Skin epidermis (tissue), 12 donors: ENCODE measurements around the gene SIK3.

Experiments used
- H3K27ac ChIP-seq, 21 experiments: fragments of 200-600 bp; sonication (generic) in 11 of 21; one replicate each; pipeline ENCODE4 v1.5.0; 2020; ENCODE audit warnings: mild to moderate bottlenecking in 3 of 21, inconsistent platforms in 2 of 21, moderate library complexity in 2 of 21
- H3K4me3 ChIP-seq, 7 experiments: fragments of 200-600 bp; sonication (generic) in 2 of 7; one replicate each; pipeline ENCODE4 v1.5.0; 2020; ENCODE audit warnings: inconsistent platforms in 2 of 7, mild to moderate bottlenecking in 2 of 7, moderate library complexity in 1 of 7

SIK3 gene

DNA sequence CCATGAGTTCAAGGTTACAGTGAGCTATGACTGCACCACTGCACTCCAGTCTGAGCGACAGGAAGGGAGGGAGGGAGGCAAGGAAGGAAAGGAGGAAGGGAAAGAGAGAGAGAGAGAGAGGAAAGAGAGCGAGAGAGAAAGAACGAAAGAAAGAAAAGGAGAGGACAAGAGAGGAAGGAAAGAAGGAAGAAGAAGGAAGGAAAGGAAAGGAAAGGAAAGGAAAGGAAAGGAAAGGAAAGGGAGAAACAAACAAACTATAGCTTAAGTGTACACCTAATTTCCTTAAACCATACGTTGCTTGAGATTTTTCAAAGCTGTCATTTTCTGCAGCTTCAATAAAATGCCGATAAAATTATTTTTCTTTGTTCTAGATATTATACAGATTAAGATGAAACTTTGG lies 180.6 kb downstream of the SIK3 start:
- no peak overlapping the region for H3K4me3 ChIP-seq
- no peak overlapping the region for H3K27ac ChIP-seq

DNA sequence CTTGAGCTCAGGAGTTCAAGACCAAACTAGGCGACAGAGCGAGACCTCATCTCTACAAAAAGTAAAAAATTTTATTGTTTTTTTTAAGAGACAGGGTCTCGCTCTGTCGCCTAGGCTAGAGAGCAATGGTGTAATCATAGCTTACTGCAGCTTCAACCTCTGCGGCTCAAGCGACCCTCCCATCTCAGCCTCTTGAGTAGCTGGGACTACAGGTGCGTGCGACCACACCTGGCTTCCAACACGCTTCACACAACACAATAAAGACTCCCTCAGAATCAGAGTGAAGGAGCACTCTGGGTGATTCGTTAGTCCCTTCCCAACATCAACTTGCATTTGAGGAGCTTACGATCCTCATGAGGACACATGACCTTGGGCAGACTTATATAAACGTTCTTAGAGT lies 181.3 kb downstream of the SIK3 start:
- H3K4me3 ChIP-seq: no peak overlapping the region
- H3K27ac ChIP-seq: no peak overlapping the region

DNA sequence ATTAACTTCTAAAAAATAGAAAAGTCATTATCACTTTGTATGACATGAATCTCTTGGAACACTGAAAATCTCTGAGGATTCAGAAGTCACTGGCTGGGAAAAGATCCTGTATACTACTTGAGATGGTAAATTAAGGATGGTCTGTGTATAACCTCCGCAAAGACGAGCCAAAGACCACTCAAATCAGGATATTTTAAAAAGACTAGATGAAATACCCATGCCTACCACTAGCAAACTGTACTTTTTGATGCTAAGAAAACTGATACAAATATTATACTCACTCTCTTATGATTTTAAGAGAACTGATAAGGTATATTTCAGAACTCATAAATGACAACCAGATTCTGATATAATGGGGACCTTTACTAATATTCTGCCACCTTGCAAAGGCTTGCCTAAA lies 182.2 kb downstream of the SIK3 start:
- Histone ChIP-seq H3K4me3 (no peak overlapping the region), H3K27ac (no peak overlapping the region)

DNA sequence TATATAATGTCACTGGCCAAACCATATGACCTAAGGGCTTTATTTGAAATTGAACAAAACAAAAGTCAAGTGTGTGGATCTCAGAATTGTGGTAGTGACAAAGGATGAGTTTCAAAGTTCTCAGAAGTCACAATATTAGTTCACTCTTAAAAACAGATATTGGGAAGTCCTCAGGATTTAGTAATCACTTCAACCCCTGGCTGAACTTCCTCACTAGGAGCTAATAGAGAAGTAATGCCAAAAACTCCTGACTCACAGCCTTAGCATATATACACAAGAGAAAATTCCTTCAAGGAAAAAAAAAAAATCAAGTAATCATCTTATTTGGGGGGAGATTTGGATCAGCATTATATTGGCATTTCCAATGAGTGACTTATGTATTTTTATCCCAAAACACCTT lies 185.2 kb downstream of the SIK3 start:
- no peak overlapping the region for H3K4me3 ChIP-seq
- no peak overlapping the region for H3K27ac ChIP-seq

DNA sequence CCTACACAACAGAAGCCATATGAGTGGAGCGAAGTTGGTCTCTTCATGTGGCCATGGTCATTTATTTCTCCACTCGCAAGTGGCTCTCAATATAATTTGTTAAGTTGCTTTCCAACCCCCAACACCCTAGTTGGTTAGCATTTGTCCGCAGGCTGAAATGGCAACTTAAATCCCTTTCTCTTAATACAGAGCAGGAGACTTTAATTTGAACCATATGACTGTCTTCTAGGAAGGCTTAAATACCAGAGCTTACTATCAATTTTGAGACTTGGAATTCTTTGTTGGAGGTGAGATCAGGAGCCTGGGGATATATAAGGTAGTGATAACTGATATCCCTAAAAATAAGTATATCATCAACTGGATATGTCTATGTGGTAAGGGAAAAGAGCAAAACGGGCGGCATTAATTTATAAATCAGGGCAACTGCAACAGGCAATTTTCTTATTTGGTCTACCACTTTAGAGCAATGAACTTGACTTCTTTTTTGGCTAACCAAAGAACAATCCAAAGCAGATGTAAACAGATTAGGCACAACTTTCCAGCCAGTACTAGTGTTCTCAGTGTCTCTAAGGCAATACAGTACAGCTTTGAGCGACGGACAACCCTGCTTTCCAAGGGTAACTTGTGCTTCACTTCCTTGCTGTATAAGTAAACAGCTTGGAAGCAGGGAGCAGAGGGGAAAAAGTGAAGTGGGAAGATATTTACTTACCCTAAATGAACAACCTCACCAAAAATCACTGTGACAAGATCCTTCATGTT lies 186.1 kb downstream of the SIK3 start:
- Histone ChIP-seq H3K4me3 (no peak overlapping the region), H3K27ac (peak overlapping the region in 1 of 21 experiments; percentile 8)

DNA sequence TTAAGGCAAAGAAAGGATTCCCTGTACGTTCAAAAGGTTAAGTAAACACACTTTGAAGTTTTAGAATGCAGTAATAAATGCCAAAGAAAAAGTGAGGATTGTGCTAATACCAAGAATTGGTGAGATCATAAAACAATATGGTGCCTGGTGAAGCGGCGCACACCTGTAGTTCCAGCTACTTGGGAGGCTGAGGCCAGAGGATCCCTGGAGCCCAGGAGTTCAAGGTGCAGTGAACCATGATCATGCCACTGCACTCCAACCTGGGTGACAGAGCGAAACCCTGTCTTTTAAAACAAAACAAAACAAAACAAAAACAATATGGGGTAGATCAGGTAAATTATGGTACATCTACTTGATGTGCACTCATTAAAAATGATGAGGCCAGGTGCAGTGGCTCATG lies 187.4 kb downstream of the SIK3 start:
- Histone ChIP-seq H3K4me3 (no peak overlapping the region), H3K27ac (no peak overlapping the region)

DNA sequence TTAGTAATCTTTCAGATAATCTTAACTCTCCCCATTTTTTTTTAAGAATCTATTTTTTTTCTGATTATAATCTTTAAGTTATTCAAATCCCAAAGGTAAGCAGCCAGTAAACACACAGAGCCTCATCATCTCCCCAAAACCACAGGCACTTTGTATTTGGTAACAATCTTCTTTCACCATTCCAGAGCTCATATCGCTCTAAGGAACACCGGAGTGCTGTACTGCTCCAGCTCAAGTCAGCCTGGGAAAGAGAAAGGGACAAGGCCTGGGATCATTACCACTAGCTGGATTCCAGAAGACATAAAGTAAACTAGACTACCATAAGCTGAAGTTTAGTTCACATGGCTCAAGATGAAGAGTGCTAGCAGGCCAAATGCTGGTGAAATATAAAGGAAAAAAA lies 187.8 kb downstream of the SIK3 start:
- H3K4me3 ChIP-seq: no peak overlapping the region
- H3K27ac ChIP-seq: no peak overlapping the region

DNA sequence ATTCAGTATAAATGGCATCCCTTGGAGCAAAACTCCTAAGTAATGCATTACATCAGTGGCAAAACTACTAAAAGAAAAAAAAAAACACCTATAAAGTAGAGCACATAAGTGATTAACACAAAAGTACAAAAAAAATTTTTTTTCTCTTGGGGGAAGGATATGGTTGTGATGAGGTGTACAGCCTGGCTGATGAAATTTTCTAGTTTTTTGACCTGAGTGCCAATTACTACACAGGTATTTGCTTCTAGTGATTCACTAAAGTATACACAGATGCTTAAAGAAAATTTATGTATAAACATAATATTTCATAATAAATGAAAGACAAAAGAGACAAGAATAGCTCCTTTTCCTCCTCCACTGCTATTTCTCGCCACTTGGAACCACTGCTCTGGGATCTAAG lies 189.0 kb downstream of the SIK3 start:
- no peak overlapping the region for H3K27ac ChIP-seq
- no peak overlapping the region for H3K4me3 ChIP-seq

DNA sequence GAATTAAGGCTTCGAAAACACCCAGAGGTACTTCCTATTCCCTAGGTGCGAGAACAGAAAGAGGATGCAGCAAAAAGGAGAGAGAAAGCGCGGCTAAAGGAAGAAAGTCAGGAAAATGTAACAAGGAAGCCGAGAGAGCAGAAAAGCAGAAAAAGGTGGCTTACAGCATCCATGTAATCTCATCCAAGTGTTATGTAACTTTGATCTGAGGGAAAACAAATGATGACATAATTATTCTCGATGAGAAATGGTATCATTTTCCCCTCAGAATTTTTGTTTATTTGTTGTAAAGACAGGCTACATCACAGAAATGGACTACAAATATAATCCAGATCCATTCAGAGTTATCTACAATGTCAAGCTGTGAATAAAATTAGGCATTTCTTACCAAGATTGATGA lies 191.7 kb downstream of the SIK3 start:
- H3K4me3 ChIP-seq: no peak overlapping the region
- H3K27ac ChIP-seq: no peak overlapping the region

DNA sequence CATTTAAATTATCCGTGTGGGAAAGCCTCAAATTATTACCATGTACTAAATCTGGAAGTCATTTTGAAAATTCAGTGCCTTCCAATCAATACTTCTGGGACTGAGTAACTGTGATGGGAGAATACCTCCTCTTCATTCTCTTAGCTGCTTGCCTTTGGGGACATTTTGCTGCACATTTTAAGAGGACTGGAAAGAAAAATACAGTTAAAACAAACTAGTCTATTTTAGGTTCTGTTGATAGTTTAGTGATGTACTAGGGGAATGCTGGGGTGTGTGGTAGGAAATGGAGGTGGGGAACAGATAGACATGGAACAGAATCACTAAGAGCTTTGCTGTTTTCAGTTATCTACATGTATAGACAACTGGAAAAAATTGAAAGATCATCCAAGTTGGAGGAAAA lies 195.1 kb downstream of the SIK3 start:
- Histone ChIP-seq H3K4me3 (no peak overlapping the region), H3K27ac (no peak overlapping the region)

DNA sequence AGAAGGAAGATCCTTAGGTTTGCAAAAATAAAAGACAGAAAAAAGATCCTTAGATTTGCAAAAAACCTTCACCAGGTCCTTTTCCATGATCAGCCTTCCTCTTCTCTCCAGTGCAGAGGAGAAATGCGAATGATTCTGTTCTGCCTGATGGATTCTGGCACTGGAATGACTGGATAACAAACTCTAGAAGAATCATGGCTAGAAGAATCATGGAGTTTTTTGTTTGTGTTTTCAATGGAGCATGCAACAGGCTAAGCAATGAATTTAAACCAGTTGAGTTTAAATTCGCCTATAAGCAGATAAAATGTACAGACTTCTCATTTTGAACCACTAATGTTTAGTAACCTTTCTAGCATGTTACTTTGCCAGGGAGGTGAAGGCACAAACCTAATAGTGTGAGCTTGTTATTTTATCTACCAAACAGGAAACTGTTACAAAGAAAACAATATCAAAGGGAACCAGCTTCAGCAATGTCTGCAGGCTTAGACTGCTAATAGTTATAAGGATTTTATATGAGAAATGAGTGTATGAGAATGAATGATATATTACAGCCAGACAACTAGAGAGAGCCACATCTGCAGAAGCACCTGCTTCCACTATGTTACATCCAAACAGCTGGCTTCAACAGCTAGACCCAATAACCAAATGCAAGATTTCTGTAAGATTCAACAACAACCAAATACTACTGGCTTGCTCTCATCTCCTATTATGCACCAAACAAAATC lies 196.1 kb downstream of the SIK3 start:
- no peak overlapping the region for H3K27ac ChIP-seq
- no peak overlapping the region for H3K4me3 ChIP-seq

DNA sequence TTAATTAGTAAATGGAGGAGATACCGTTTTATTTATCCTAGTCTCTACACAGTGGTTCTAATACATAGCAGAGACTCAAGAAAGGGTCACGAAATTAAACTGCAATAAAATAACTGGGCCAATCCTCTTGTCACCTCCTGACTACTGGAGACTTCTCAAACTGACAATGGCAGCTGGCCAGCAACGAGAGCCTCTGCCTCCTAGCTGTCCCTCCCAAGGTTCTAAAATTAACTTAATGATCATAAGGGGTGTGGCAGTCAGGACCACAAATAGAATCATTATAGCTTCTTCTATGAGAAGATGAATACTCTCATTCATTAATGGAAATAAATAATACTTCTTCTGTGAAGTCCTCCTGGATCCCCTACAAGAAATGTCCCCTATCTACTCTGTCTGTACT lies 197.0 kb downstream of the SIK3 start:
- no peak overlapping the region for H3K27ac ChIP-seq
- no peak overlapping the region for H3K4me3 ChIP-seq

DNA sequence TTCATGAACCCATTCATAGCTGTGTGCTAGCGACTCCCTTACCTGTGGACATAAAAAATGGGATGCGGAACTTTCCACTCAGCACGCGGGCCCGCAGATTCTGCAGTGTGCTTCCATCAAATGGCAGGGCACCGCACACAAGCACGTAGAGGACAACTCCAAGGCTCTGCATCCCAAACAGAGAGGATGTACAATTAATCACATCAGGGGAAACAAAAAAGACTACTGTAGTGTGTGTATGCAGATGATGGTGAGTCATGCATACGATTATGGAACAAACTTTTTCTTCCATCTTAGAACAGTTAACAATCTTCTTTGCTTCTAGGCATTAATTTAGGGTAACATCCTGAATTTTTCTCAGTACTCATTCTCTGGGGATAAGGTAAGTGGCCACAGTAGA lies 202.0 kb downstream of the SIK3 start:
- Histone ChIP-seq H3K27ac (no peak overlapping the region), H3K4me3 (no peak overlapping the region)

DNA sequence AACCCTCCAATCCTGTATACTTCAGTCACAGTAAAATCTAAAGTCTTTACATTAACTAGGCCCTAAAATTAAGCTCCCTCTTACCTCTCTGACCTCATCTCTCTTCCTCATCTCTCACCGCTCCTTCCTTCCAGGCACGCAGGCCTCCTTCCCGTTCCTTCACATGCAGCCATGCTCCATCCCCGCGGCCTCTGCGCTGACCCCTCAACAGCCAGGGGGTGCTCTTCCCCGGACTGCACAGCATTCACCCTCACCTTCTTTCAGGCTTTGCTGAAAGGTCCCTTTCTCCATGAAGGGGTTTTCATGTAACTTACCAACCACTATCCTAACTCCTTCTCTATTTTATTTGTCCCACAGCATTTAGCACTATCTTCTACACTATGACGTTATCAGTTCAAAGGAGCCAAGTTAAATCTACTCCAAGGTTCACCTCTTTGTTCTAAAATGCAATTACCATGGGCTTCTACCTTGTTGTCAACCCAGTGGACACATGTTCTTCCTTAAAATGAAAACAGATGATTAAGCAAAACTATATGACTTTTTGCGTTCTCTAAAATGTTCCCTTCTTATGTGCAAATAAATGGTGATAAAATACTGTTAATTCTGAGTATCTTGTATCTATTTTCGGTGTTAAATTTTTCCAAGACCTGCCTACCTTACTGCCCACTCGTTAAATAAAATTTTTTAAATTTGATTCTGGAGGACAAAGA lies 203.0 kb downstream of the SIK3 start:
- Histone ChIP-seq H3K4me3 (no peak overlapping the region), H3K27ac (no peak overlapping the region)

DNA sequence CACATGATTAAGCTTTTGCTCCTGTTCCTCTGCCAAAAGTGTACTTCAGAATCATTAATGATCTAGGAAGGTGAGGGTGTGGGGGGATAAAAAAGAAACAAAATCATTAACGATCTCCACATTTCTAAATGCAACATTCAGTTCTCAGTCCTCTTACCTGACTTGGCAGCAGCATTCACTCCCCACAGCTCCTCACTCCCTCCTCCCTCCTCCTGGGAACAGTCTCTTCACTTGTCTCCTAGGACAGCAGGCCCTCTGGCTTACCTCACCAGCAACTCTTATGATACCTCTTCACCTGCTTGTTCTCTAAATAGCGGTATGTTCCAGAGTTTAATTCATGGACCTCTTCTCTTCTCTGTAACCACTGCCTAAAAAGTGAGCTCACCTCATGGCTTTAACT lies 204.3 kb downstream of the SIK3 start:
- no peak overlapping the region for H3K27ac ChIP-seq
- H3K4me3 ChIP-seq: no peak overlapping the region

DNA sequence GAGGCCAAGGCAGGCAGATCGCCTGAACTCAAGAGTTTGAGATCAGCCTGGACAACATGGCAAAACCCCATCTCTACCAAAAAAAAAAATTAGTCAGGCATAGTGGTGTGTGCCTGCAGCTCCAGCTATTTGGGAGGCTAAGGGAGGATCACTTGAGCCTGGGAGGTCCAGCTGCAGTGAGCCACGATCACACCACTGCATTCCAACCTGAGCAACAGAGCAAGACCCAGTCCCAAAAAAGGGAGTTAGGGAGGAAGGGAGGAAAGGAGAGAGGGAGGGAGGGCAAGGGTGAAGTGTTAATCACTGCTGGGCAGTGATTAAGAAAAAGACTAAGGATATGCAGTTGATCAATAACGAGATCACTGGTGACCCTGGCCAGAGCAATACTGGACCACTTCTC lies 204.8 kb downstream of the SIK3 start:
- H3K4me3 ChIP-seq: no peak overlapping the region
- H3K27ac ChIP-seq: no peak overlapping the region

DNA sequence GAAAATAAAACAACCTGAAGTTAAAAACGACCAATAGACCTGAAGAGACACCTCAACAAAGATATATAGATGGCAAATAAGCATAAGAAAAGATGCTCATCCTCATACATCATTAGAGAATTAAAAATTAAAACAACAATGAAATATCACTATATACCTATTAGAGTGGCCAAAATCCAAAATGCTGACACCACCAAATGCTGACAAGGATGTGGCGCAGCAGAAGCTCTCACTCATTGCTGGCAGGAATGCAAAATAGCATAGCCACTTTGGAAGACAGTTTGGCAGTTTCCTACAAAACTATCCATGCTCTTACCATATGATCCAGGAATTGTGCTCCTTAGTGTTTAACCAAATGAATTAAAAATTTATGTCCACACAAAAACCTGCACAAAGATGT lies 205.9 kb downstream of the SIK3 start:
- H3K27ac ChIP-seq: no peak overlapping the region
- H3K4me3 ChIP-seq: no peak overlapping the region

DNA sequence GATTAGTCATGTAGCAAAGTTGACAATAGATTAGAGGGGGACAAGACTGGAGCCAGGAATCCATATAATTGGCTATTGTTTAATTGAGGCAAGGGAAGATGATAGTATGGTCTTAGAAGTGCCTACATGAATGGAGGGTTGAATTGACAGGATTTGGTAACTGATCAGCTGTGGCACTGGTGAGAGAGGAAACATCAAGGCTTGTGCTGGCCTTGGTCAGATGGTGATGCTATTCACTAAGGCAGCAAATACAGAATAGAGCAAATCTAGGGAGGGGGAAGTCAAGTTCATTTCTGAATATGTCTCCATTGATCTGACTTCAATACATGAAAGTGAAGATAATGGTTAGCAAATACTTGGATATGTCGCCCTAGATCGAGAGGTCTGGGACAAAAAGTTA lies 206.5 kb downstream of the SIK3 start:
- no peak overlapping the region for H3K4me3 ChIP-seq
- H3K27ac ChIP-seq: no peak overlapping the region

DNA sequence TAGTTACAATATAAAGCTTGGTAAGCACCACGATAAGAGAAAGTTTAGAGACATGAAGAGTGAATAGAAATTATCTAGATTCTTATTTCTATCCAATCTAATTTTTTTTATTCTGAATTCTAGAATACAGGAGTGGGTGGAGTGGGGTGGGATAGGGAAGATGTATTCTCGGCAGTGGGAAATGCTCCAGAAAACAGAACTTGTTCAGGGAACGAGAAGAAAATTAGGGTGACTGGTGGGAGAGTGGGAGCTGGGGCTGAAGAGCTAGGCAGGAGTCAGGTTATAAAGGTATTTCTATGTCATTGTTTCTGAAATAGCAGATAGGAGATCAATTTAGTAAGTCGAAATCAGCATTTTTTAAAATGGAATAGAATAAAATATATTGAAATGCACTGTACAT lies 207.6 kb downstream of the SIK3 start:
- no peak overlapping the region for H3K27ac ChIP-seq
- no peak overlapping the region for H3K4me3 ChIP-seq

DNA sequence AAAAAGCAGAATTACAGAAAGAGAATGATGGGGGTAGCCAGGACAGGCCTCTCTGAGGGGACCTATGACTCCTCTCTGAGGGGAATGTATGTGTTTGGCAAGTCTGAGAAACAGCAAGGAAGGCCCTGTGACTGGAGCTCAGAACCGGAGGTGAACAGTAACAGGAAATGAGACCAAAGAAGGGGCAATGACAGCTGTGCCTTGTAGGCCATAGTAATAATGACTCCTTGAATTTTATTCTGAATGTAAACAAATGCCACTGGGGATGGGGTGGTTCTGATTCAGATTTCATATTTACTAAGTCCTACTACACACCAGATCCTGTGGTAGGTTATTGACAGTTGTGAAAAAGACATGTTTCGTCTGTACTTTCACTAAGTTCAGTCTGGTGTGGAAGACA lies 208.0 kb downstream of the SIK3 start:
- no peak overlapping the region for H3K4me3 ChIP-seq
- no peak overlapping the region for H3K27ac ChIP-seq

DNA sequence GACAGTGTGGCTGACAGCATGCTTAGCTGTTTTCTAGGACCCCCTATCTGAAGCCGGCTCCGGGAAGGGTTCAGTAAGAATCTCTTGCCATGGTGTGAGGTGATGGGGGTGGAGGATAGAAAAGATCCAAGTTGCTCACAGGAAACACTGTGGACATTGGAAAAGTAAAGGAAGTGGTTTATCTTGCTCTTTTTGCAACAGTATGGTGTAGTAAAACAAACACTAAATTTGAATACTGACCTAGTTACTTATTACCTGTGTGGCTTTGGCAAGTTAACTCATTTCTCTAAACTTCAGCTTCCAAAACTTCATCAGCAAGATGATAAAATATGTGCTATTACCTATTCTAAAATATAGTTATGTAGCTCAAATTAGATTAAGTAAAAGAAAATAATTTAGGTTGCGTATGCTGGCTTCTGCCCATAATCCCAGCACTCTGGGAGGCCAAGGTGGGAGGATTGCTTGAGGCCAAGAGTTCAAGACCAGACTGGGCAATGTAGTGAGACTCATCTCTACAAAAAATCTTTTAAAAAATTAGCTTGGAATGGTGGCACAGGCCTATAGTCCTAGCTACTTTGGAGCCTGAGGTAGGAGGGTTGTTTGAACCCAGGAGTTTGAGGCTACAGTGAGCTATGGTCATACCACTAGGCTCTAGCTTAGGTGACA lies 209.2 kb downstream of the SIK3 start:
- H3K4me3 ChIP-seq: no peak overlapping the region
- no peak overlapping the region for H3K27ac ChIP-seq
